ENCODE results near the gene PLXNB1. TPM values are rescaled to one million over a fixed set of nuclear protein-coding genes. Genes with fewer than 3 reads are reported as not detected.

The PLXNB1 gene
- total and polyA plus RNA-seq, 5 donors = 49.4 to 84.5 (median 52.7) TPM

GRCh38 chr3:48440590-48440958 lies 10.7 kb upstream of the PLXNB1 start:
- ATAC-seq (peak in 1 of 2 donors; percentile 15), DNase-seq (peak in 2 of 3 donors; percentile 44 to 60)
- H3K4me1 ChIP-seq (ENCODE audit: control insufficient read depth, insufficient read depth, low read length) = no peaks in the 10 kb centered on the region
- intact Hi-C loops (cut with DNase I) = no loop called here
- peak overlapping the region; percentile 79 for H3K27ac ChIP-seq (ENCODE audit: low read length)
- H3K9me3 ChIP-seq (ENCODE audit: control insufficient read depth, low read length) = no peaks in the 10 kb centered on the region
- WGBS = 1% methylated on average over 21 of the region's 21 CpGs
- H3K4me3 ChIP-seq (ENCODE audit: low read length) = peak overlapping the region; percentile 49
- no peaks in the 10 kb centered on the region for H3K27me3 ChIP-seq (ENCODE audit: control insufficient read depth, insufficient read depth)

GRCh38 chr3:48439820-48440589 lies 10.1 kb upstream of the PLXNB1 start, which contains the start of the genes CCDC51 and TMA7:
TSS of gene CCDC51 (minus strand) at chr3:48440119. CDS start at chr3:48435128, 4,991 bp downstream.
TSS of gene TMA7 (plus strand) at chr3:48440257. CDS start at chr3:48440297, 40 bp downstream.
- Histone ChIP-seq H3K4me1 (ENCODE audit: control insufficient read depth, insufficient read depth, low read length) (no peaks in the 10 kb centered on the region), H3K27me3 (ENCODE audit: control insufficient read depth, insufficient read depth) (no peaks in the 10 kb centered on the region), H3K9me3 (ENCODE audit: control insufficient read depth, low read length) (no peaks in the 10 kb centered on the region), H3K4me3 (ENCODE audit: low read length) (peak within 1 kb of the TSS; percentile 49), H3K27ac (ENCODE audit: low read length) (peak within 1 kb of the TSS; percentile 89)
- WGBS = under 1% methylated on average over 54 of the region's 54 CpGs
- intact Hi-C loops (cut with DNase I) = loop anchor here in 2 of 4 donors (5.0 kb wide), 2 partner anchors 38 to 163 kb away; no protein-coding TSS in a partner anchor
- DNase-seq = peak; percentile 99
- peak; percentile 98 for ATAC-seq

- Histone ChIP-seq H3K4me1 (ENCODE audit: control insufficient read depth, insufficient read depth, low read length) (no peaks in the 10 kb centered on the region), H3K27ac (ENCODE audit: low read length) (no peak overlapping the region), H3K9me3 (ENCODE audit: control insufficient read depth, low read length) (no peaks in the 10 kb centered on the region), H3K4me3 (ENCODE audit: low read length) (no peak overlapping the region), H3K27me3 (ENCODE audit: control insufficient read depth, insufficient read depth) (no peaks in the 10 kb centered on the region)
- WGBS = 86% methylated on average over 4 of the region's 4 CpGs
- ATAC-seq (no peak), DNase-seq (no peak)
- intact Hi-C loops (cut with DNase I) = loop anchor here in 3 of 4 donors (2.0 to 5.0 kb wide), 4 partner anchors 36 to 165 kb away; no protein-coding TSS in a partner anchor
Observed at GRCh38 chr3:48437812-48438211, 7.9 kb upstream of the PLXNB1 start.

- intact Hi-C loops (cut with DNase I) = loop anchor here (1.0 to 5.0 kb wide), 5 partner anchors 35 to 164 kb away; no protein-coding TSS in a partner anchor
- 84% methylated on average over 7 of the region's 7 CpGs for WGBS
- Histone ChIP-seq H3K9me3 (ENCODE audit: control insufficient read depth, low read length) (no peaks in the 10 kb centered on the region), H3K4me3 (ENCODE audit: low read length) (no peak overlapping the region), H3K27me3 (ENCODE audit: control insufficient read depth, insufficient read depth) (no peaks in the 10 kb centered on the region), H3K4me1 (ENCODE audit: control insufficient read depth, insufficient read depth, low read length) (no peaks in the 10 kb centered on the region), H3K27ac (ENCODE audit: low read length) (no peak overlapping the region)
- ATAC-seq = no peak
- DNase-seq = peak in 1 of 3 donors; percentile 27
Observed at GRCh38 chr3:48436855-48437254, 7.0 kb upstream of the PLXNB1 start.

- no peak for ATAC-seq
- DNase-seq = peak in 1 of 3 donors; percentile 43
- no peak overlapping the region for H3K4me3 ChIP-seq (ENCODE audit: low read length)
- intact Hi-C loops (cut with DNase I) = loop anchor here (1.0 to 5.0 kb wide), 5 partner anchors 34 to 164 kb away; no protein-coding TSS in a partner anchor
- no peaks in the 10 kb centered on the region for H3K27me3 ChIP-seq (ENCODE audit: control insufficient read depth, insufficient read depth)
- no peak overlapping the region for H3K27ac ChIP-seq (ENCODE audit: low read length)
- H3K4me1 ChIP-seq (ENCODE audit: control insufficient read depth, insufficient read depth, low read length) = no peaks in the 10 kb centered on the region
- no peaks in the 10 kb centered on the region for H3K9me3 ChIP-seq (ENCODE audit: control insufficient read depth, low read length)
- WGBS = 65% methylated on average over 1 of the region's 1 CpG
Observed at GRCh38 chr3:48436477-48436787, 6.5 kb upstream of the PLXNB1 start.

GRCh38 chr3:48435774-48436476 lies 6.0 kb upstream of the PLXNB1 start:
- Histone ChIP-seq H3K4me1 (ENCODE audit: control insufficient read depth, insufficient read depth, low read length) (no peaks in the 10 kb centered on the region), H3K9me3 (ENCODE audit: control insufficient read depth, low read length) (no peaks in the 10 kb centered on the region), H3K4me3 (ENCODE audit: low read length) (no peak overlapping the region), H3K27me3 (ENCODE audit: control insufficient read depth, insufficient read depth) (no peaks in the 10 kb centered on the region), H3K27ac (ENCODE audit: low read length) (no peak overlapping the region)
- 44% methylated on average over 7 of the region's 7 CpGs for WGBS
- DNase-seq = peak; percentile 81 to 92 (median 90)
- peak; percentile 40 to 47 for ATAC-seq
- intact Hi-C loops (cut with DNase I) = loop anchor here (1.0 to 5.0 kb wide), 5 partner anchors 34 to 163 kb away; no protein-coding TSS in a partner anchor

GRCh38 chr3:48435223-48435595 lies 5.3 kb upstream of the PLXNB1 start:
- Histone ChIP-seq H3K9me3 (ENCODE audit: control insufficient read depth, low read length) (no peaks in the 10 kb centered on the region), H3K4me1 (ENCODE audit: control insufficient read depth, insufficient read depth, low read length) (no peaks in the 10 kb centered on the region)

GRCh38 chr3:48434591-48435222 lies 4.8 kb upstream of the PLXNB1 start:
- Histone ChIP-seq H3K4me3 (ENCODE audit: low read length) (no peak overlapping the region), H3K4me1 (ENCODE audit: control insufficient read depth, insufficient read depth, low read length) (no peaks in the 10 kb centered on the region), H3K27me3 (ENCODE audit: control insufficient read depth, insufficient read depth) (no peaks in the 10 kb centered on the region), H3K9me3 (ENCODE audit: control insufficient read depth, low read length) (no peaks in the 10 kb centered on the region), H3K27ac (ENCODE audit: low read length) (no peak overlapping the region)
- intact Hi-C loops (cut with DNase I) = loop anchor here in 3 of 4 donors (2.0 to 5.0 kb wide), 4 partner anchors 32 to 162 kb away; no protein-coding TSS in a partner anchor
- peak in 1 of 3 donors; percentile 44 for DNase-seq
- no peak for ATAC-seq
- WGBS = 69% methylated on average over 15 of the region's 15 CpGs

More at GRCh38 chr3:48435223-48435595, 5.3 kb upstream of the PLXNB1 start:
- Histone ChIP-seq H3K4me3 (ENCODE audit: low read length) (no peak overlapping the region), H3K27me3 (ENCODE audit: control insufficient read depth, insufficient read depth) (no peaks in the 10 kb centered on the region), H3K27ac (ENCODE audit: low read length) (no peak overlapping the region)
- DNase-seq = no peak
- intact Hi-C loops (cut with DNase I) = loop anchor here in 3 of 4 donors (2.0 to 5.0 kb wide), 3 partner anchors 33 to 162 kb away; no protein-coding TSS in a partner anchor
- ATAC-seq = no peak
- 87% methylated on average over 4 of the region's 4 CpGs for WGBS

GRCh38 chr3:48433472-48434118 lies 3.7 kb upstream of the PLXNB1 start:
- intact Hi-C loops (cut with DNase I) = loop anchor here in 2 of 4 donors (2.0 to 5.0 kb wide), 2 partner anchors 161 kb away; no protein-coding TSS in a partner anchor
- DNase-seq = peak in 2 of 3 donors; percentile 42 to 64
- H3K4me3 ChIP-seq (ENCODE audit: low read length) = no peak overlapping the region
- peak in 1 of 2 donors; percentile 75 for ATAC-seq
- 68% methylated on average over 12 of the region's 12 CpGs for WGBS
- H3K27me3 ChIP-seq (ENCODE audit: control insufficient read depth, insufficient read depth) = no peaks in the 10 kb centered on the region
- H3K9me3 ChIP-seq (ENCODE audit: control insufficient read depth, low read length) = no peaks in the 10 kb centered on the region
- no peaks in the 10 kb centered on the region for H3K4me1 ChIP-seq (ENCODE audit: control insufficient read depth, insufficient read depth, low read length)
- H3K27ac ChIP-seq (ENCODE audit: low read length) = no peak overlapping the region

Measured in right cardiac atrium (tissue), 5 donors.